Neural cell (in vitro differentiated cells): Measurements from ENCODE around the gene C4BPB. TPM values are rescaled to one million over a fixed set of nuclear protein-coding genes. Genes with fewer than 3 reads are reported as not detected.

ENCODE experiments used
- H2AFZ ChIP-seq: fragments of 200-600, 300-800 bp; sonication (generic), shearing (Covaris generic); 2 replicates; pipeline ENCODE4 v1.6.0; 2014; ENCODE audit warnings: low read depth, mild to moderate bottlenecking, antibody characterized with exemption, low read length, moderate library complexity
- H3F3A ChIP-seq: fragments of 200-600 bp; shearing (Covaris generic); 2 replicates; pipeline ENCODE4 v1.6.1; 2016; ENCODE audit warnings: mild to moderate bottlenecking, moderate library complexity, mixed read lengths, antibody characterized with exemption, low read length; ENCODE audit not compliant: insufficient read depth, poor library complexity, severe bottlenecking
- H3K27ac ChIP-seq: fragments of 200-600, 300-800 bp; sonication (generic), shearing (Covaris generic); 2 replicates; pipeline ENCODE4 v1.5.1; 2014; ENCODE audit warnings: mild to moderate bottlenecking, low read length, moderate library complexity
- H3K27me3 ChIP-seq: fragments of 300-800, 200-600 bp; sonication (generic), shearing (Covaris generic); 2 replicates; pipeline ENCODE4 v1.6.0; 2014; ENCODE audit warnings: mild to moderate bottlenecking, low read depth, low read length, moderate library complexity; ENCODE audit not compliant: insufficient read depth
- H3K36me3 ChIP-seq: fragments of 300-800, 200-600 bp; sonication (generic), shearing (Covaris generic); 2 replicates; pipeline ENCODE4 v1.5.1; 2014; ENCODE audit warnings: mild to moderate bottlenecking, antibody characterized with exemption, low read length, moderate library complexity; ENCODE audit not compliant: insufficient read depth
- H3K4me2 ChIP-seq: fragments of 300-800, 200-600 bp; sonication (generic), shearing (Covaris generic); 2 replicates; pipeline ENCODE4 v1.6.0; 2014; ENCODE audit warnings: mild to moderate bottlenecking, low read length
- H3K4me3 ChIP-seq: fragments of 300-800, 200-600 bp; sonication (generic), shearing (Covaris generic); 2 replicates; pipeline ENCODE4 v1.5.1; 2014; ENCODE audit warnings: mild to moderate bottlenecking, low read length, moderate library complexity
- H3K79me2 ChIP-seq: fragments of 200-600 bp; shearing (Covaris generic); replicated peaks from 2 replicates; pipeline ENCODE4 v1.6.0; 2014; ENCODE audit warnings: mild to moderate bottlenecking, low read length, moderate library complexity; ENCODE audit not compliant: insufficient read depth
- H3K9ac ChIP-seq: fragments of 300-800, 200-600 bp; sonication (generic), shearing (Covaris generic); 2 replicates; pipeline ENCODE4 v1.6.1; 2016; ENCODE audit warnings: mild to moderate bottlenecking, low read length, mixed read lengths
- H3K9me2 ChIP-seq: fragments of 200-600 bp; shearing (Covaris generic); 2 replicates; pipeline ENCODE4 v1.6.1; 2016; ENCODE audit warnings: mild to moderate bottlenecking, low read length, mixed read lengths; ENCODE audit not compliant: insufficient read depth
- H3K9me3 ChIP-seq: fragments of 200-600, 300-800 bp; sonication (generic), shearing (Covaris generic); 2 replicates; pipeline ENCODE4 v1.6.1; 2016; ENCODE audit warnings: mild to moderate bottlenecking, mixed run types, low read length, moderate library complexity, mixed read lengths
- H4K20me1 ChIP-seq: fragments of 200-600 bp; shearing (Covaris generic); 2 replicates; pipeline ENCODE4 v1.6.1; 2016; ENCODE audit warnings: mild to moderate bottlenecking, mixed run types; ENCODE audit not compliant: insufficient read depth
- EZH2 ChIP-seq: fragments of 200-600, 300-800 bp; shearing (Covaris generic), sonication (generic); IDR thresholded peaks from 2 replicates; pipeline ENCODE4 v1.6.1; 2014; ENCODE audit warnings: antibody characterized with exemption, low read length, borderline replicate concordance, mild to moderate bottlenecking; ENCODE audit not compliant: insufficient read depth, poor library complexity, severe bottlenecking
- RAD21 ChIP-seq: fragments of 450-650 bp; conservative IDR thresholded peaks from 2 replicates; pipeline ENCODE4 v1.6.1; 2014; ENCODE audit warnings: antibody characterized with exemption, mild to moderate bottlenecking, moderate library complexity
- REST ChIP-seq: IDR thresholded peaks from 2 replicates; pipeline ENCODE4 v1.6.1; 2012; ENCODE audit warnings: borderline replicate concordance
- SMC3 ChIP-seq: fragments of 450-650 bp; conservative IDR thresholded peaks from 2 replicates; pipeline ENCODE4 v1.6.1; 2014; ENCODE audit warnings: antibody characterized with exemption, mild to moderate bottlenecking, moderate library complexity; ENCODE audit not compliant: poor library complexity
- TAF1 ChIP-seq: IDR thresholded peaks from 2 replicates; pipeline ENCODE4 v1.6.1; 2012; ENCODE audit warnings: low read depth
- polyA plus RNA-seq: library from polyadenylated mRNA; depleted of rRNA; stranded (reverse); fragments of >200 nt; gene quantifications from 2 replicates; pipeline ENCODE4 v1.2.3, GENCODE V29; 2014

Gene C4BPB
- polyA plus RNA-seq, 1 donor from 2014 or later = not detected

- no peaks in the 10 kb centered on the region for H3K9me2 ChIP-seq
- TF ChIP-seq REST (no peak), TAF1 (no peak), RAD21 (no peak), EZH2 (no peak), SMC3 (no peak)
- H3K9ac ChIP-seq = no peak overlapping the region
- H3K79me2 ChIP-seq = no peaks in the 10 kb centered on the region
- no peaks in the 10 kb centered on the region for H3K9me3 ChIP-seq
- no peaks in the 10 kb centered on the region for H3K36me3 ChIP-seq
- H4K20me1 ChIP-seq = no peaks in the 10 kb centered on the region
- no peak overlapping the region for H3K27ac ChIP-seq
- no peaks in the 10 kb centered on the region for H3K27me3 ChIP-seq
- H2AFZ ChIP-seq = no peak overlapping the region
- H3F3A ChIP-seq = no peaks in the 10 kb centered on the region
- H3K4me2 ChIP-seq = no peak overlapping the region
- no peak overlapping the region for H3K4me3 ChIP-seq
These were observed 51.9 kb downstream of the C4BPB start for GRCh38 chr1:207140536-207140935.

- H3K9me3 ChIP-seq = no peaks in the 10 kb centered on the region
- H3K4me2 ChIP-seq = no peak overlapping the region
- H3K9me2 ChIP-seq = no peaks in the 10 kb centered on the region
These were observed 56.9 kb downstream of the C4BPB start for GRCh38 chr1:207145401-207146058.

More at GRCh38 chr1:207145401-207146058, 56.9 kb downstream of the C4BPB start:
- Histone ChIP-seq H3K36me3 (no peaks in the 10 kb centered on the region), H3K4me3 (no peak overlapping the region), H3K9ac (no peak overlapping the region), H4K20me1 (no peaks in the 10 kb centered on the region), H3K27ac (no peak overlapping the region), H3F3A (no peaks in the 10 kb centered on the region), H2AFZ (no peak overlapping the region), H3K79me2 (no peaks in the 10 kb centered on the region), H3K27me3 (no peaks in the 10 kb centered on the region)
- no peak for TF ChIP-seq REST
- TF ChIP-seq EZH2 = no peak
- TF ChIP-seq RAD21 = no peak
- TF ChIP-seq SMC3 = no peak

Other genes with a start within 250 kb of the C4BPB start
- not detected in 2 replicates for gene IL20, start 223.2 kb upstream of the C4BPB start, polyA plus RNA-seq
- not detected in 2 replicates for gene IL24, start 191.4 kb upstream of the C4BPB start, polyA plus RNA-seq
- gene FCMR, start 166.9 kb upstream of the C4BPB start, polyA plus RNA-seq = not detected in 2 replicates
- not detected in 2 replicates for gene PIGR, start 142.4 kb upstream of the C4BPB start, polyA plus RNA-seq
- gene FCAMR, start 118.4 kb upstream of the C4BPB start, polyA plus RNA-seq = not detected in 2 replicates
- gene C1orf116, start 56.1 kb upstream of the C4BPB start, polyA plus RNA-seq = not detected in 2 replicates
- gene YOD1, start 37.7 kb upstream of the C4BPB start, polyA plus RNA-seq = 9.3 and 9.9 TPM in 2 replicates
- gene PFKFB2, start 35.6 kb upstream of the C4BPB start, polyA plus RNA-seq = 9.3 and 9.8 TPM in 2 replicates
- not detected in 2 replicates for gene C4BPA, start 15.4 kb downstream of the C4BPB start, polyA plus RNA-seq
- 1.3 and 1.4 TPM in 2 replicates for gene CD55, start 232.8 kb downstream of the C4BPB start, polyA plus RNA-seq